Activated naive CD4-positive, alpha-beta T cell treated with Interleukin-2 at 50 U/mL for 16 hours (primary cell): Measurements from ENCODE around the gene CXCL8.

Experiments used
- DNase-seq: peaks from one replicate; pipeline ENCODE4 v3.0.0-alpha.2; 2020

The CXCL8 gene

DNA sequence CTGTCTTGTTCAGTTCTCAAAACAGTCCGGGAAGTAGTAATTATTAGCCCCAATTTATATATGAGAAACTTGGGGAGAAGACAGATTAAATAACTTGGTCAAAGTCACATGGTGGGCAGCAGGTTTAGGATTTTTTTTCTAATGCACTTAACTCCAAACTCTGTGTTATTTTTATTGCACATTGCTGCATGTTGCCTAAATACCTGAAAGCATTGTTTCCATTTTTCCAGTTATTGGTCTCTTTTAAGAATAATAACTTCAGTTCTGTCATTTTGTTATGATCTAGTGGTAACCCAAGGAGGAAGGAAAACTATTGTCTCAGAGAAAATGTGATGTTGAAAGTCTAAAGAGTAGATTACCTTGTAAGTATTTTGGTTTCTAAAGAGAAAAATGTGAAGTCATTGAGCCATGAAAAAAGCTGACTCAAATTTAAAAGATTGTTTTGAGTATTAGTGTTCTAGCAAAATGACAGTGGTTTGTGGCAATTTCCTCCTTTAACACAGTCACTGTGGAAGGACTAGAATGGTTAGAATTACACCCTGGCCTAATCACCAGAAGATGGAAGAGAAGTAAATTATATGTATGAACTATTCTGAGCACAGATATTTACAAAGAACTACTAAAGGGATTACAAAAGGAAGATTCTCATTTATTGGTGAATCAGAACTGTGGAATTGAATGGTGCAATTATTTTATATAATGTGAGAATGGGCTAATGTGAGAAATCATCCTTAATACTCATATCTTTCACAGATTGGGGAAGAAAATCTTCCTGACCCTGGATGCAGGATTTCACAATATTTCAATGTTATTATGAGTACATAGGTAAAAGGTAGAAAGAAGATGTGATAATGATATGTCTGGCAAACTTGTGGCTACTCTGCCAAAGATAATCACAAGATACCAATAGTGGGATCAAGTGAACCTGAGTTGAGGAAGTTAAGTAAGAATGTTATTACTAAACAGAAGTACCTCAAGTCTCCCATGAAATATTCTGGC lies 21.7 kb upstream of the CXCL8 start:
- DNase-seq: no peak

DNA sequence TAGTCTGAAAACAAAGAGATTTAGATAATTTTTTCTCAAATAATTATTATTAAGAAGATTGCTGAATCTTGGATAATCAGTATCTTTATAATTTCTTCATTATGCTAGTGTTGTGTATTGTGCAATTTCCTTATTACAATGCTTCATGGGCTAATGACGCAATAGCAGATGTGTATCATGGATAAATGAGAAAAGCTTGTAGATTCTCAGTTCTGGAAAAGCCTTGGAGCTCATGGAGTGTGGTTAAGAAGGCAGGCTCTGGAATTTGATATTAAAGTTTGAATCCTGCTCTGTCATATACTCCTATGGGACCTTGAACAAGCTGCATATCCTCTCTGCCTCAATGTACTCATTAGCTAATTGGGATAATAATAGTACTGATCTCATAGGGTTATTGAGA lies 18.9 kb upstream of the CXCL8 start:
- no peak for DNase-seq

DNA sequence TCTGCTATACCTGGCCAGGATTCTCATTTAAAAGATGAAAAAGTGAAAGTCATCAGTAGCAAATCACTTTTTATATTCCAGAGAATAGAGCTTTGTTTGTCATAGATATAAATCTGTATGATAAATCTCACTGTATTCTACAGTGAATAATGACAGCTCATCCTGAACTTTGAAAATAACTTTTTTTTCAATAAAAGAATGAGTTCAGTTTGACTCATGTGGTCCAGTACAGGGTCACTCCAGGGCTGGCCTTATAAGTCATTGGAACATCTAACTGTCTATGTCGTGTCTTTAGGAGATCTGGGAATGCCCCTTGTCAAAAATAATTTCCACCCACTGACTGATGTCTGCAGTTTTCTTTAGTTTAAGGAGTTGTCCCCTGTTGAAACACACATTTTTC lies 18.5 kb upstream of the CXCL8 start:
- no peak for DNase-seq

DNA sequence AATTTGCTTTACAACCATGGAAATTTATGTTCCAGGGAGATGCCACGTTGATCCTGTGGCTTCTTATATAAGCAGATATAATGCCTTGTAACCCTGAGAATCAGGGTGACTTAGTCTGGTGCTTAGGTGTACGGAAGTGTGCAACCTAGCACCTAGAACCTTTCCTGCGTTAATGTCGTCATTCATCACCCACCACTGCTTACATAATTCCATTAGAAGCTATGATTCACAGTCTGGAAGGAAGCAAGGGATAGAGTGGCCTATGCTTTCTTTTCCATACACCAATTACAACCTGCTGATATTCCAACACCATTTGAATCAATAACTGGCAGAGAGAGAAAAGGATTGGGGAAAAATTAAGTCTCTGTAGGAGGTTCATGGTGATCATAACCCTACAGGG lies 17.3 kb upstream of the CXCL8 start:
- no peak for DNase-seq

DNA sequence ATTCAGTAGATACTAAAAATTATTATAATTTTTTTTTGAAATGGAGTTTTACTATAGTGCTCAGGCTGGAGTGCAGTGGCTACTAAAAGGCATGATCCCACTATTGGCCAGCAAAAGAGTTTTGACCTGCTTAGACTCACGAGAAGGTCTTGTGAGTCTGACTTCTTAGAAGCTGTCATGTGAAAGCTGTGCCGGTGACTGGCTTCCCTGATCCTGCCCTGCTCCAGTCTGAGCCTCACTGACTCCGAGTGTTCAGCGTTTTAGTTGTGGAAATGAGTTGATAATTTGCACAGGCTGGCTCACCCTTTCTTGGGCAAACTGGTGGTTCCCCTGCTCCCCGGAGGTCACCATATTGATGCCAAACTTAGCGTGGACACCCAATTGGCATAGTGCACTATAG lies 16.4 kb upstream of the CXCL8 start:
- DNase-seq: no peak

DNA sequence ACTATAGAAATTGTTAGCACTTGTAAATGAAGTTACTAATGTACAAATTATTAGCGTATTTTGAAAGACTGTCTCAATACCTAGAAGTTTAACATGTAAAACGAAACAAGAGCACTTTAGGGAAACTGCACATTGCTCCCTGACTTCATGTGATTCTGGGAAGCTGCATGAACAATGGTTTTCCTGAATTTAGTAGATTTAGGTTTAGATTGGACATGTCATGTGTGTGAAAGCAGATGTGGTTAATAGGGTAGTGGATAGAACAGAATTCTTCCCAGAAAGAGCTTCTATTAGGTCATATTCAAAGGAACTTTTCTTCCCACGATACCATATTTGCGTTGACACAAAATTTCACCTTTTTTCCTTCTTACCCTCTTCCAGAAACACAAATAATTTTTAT lies 14.9 kb upstream of the CXCL8 start:
- DNase-seq: no peak

DNA sequence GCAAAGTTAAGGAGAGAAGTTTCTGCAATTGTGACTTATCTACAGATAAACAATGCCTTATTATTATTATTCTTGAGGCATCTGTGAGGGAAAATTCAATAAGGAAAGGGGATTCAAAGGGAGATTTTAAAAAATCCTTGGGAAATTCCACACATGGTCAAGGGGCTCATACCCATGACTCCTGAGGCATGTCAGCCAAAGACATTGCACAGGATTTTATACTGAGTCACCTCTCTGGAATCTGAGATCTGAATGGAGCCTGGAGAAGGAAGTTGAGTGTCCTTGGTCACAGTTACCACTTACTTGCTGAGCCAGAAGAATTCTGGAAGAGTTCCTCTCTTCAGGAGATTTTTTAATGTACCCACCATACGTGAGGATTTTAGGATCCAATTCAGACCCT lies 14.4 kb upstream of the CXCL8 start:
- no peak for DNase-seq

DNA sequence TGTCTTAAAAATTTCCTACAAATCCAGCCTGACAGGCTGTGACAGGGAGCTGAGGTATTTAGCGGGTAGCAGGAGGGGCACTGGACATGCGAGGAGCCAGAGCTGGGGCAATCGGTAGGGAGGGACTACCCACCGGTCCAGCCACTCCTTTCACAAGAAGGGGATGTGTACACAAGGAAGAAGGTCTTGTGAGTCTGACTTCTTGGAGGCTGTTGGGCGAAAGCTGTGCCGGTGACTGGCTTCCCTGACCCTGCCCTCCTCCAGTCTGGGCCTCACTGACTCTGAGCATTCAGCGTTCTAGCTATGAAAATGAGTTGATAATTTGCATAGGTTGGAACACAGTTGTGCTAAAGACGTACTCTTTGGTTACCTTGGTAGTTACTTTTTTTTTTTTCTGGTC lies 12.7 kb upstream of the CXCL8 start:
- no peak for DNase-seq

DNA sequence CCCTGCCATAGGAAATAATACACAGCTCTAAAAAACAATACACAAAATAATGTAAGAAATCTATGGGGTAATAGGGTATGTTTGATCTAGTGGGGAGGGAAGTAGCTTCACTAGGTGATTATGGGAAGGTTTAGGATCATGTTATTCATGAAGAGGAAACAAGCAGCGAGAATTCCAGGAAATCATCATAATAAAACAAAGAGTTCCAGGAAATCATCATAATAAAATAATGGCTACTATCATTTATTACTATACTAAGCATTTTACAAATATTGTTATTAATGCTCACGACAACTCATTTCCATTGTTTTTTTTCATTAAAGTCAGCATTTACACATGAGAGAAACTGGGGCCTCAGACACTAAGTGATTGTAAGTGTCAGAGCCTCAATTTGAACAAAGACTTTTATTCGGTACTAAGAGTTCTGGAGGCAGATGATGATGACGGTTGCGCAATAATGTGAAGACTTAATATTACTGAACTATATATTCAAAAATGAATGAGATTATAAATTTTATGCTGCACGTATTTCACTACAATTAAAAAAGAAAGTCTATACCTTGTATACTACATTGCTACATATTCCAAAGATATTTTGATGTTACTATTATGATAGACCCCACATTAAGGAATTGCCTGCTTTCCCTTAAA lies 12.2 kb upstream of the CXCL8 start:
- DNase-seq: no peak

DNA sequence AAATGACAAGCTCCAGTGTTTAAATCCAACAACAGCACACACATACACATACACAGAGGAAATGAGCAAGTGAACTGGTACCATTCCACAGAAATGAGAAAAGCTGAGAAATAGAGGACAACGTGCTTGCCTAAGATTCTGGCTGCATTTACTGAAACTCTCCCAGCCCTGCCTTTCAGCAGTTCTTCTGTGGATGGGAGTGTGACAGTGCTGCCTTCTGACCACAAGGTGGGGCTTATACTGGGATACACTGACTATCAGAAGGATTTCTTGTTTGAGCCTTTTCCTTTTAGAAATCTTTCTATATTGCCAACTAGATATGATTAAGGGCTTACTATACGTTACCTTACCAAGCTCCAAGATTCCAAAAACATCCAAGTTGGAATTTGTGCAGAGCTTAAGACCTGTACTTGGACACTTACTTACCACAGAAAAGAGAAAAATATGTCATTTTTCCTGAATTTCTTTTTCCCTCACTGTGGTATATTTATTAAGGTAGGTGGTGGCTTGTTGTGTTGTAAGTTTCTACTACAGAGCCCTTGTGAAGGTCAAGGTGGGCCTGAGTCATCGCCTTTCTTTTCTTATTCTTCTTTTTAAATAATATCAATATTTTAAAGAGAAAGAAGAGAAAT lies 10.7 kb upstream of the CXCL8 start:
- no peak for DNase-seq

DNA sequence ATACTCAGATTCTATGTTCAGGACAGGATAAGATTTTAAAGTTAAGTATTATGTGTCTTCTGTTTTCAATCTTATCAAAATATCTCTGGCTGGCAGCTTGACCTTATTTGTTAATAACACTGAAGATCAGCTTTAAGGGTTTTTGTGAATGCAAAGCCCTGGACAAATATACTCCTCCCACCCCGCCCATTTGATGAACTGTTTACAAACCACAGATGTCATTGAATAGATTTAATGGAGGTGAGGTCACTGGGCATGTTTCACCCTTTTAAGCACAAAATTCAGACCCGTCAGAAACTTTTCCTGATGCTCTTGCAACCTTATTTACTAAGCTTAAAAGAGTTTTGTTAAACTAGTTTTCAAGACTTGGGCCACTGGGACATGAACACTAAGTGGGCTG lies 10.1 kb upstream of the CXCL8 start:
- DNase-seq: no peak

DNA sequence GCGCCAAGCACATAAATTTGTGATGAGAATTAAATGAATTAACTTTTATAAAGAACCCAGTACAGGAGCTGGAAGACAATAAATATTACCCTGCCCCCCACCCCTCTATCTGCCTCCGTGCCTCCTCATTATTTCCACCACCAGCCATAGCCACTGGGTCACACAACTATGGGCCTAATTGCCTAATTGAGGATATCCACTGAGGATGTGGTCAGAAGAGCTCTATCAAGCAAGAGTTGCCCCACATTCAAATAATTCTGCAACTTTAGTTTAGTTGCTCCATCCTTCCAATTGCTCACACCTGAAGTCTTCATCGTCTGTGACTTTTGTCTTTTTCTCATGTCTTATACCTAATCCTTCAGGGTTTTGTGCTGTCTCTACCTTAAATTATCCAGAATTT lies 9.5 kb upstream of the CXCL8 start:
- DNase-seq: no peak

DNA sequence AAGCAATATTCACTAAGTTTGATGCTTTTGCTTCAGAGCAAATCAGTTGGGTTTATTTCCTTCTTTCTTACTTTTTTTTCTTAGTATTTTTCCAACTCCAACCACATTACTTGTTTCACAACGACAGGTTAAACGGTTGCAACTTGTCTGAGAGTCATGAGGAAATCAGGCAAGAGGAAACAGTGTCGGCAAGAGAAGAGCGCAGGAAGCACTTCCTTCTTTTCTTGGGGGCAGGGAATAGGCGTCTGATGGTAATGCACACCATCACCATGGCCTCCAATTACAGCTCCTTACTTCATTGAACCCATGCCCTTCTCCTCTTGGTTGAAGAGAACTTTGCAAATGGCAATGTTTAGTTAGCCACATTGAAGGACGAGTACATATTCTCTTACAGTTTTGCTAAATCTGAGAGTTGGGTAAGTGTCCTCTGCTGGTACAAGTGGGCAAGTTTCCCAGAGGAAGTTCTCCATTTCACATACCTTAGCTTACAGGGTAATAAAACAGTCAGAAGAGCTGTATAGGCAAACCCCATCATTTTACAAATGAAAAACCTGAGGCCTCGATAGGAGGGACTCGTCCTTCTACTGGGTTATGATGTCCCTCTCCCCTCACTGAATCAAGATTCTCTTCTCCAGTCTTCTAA lies 8.3 kb upstream of the CXCL8 start:
- DNase-seq: no peak

DNA sequence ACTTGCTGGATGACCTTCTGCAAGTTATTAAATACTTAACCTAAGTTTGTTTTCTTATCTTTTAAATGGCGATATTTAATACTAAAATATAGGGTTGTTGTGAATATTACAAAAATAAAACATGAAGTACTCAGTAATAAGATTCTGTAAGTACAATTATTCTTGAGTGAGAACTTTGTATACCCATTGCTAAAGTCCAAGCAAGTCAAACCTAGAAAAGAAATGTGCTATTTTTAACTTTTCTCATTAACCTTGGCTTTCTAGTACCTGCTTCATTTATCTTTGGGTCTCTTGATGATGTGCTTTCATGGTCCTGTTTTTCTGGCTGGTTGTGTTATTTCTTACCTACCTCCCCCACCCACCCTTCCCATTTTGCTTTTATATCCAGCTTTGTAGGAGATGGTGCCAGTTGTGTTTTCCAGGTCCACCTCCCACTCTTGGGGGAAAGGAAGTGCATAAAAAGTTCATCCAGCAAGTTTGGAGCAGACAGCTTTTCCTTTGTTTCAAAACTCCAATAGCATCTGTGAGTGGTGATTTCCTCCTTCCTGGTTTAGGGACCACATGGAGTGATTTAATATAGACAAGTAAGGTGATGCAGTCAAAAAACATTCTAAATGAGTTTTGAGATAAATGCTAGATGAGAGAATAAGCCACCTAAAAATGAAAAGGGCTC lies 7.5 kb upstream of the CXCL8 start:
- DNase-seq: no peak

DNA sequence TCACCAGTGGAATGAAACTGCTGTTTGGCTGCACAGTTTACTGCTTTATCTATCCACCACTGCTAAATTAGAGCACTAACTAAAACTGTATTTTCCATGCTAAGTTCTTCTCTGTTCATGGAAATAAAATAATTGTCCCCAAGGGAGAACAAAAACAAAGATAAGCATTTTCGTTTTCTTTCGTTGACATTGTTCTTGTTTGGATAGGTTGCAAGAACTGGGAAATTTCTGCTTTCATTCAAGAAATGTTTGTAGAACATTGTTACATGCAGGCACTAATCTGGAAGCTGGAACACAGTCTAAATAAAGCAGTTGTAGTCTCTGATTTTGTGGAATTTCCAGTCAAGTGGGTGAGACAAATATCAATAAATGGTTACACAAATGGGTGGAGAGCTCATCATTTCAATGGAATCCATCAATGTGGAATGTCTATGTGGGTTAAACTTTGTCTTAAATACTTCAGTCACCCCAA lies 5.8 kb upstream of the CXCL8 start:
- no peak for DNase-seq

DNA sequence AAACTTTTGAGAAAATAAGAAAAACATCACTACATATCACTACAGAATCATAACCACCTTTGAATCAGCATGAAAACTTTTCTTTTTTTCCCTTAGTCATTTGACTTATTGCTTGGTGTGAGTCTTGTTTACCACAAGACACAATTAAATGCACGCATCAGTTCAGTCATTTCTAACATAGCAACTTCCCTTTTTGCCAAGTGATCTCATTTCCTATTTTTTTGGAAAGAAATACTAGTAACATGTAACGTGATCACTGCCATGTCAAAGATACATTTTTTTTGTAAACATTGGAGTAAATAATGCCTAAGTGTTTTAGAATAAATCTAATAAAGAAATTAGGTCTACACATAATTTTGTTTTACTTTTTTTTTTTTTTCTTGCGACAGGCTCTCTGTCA lies 5.1 kb upstream of the CXCL8 start:
- DNase-seq: no peak

DNA sequence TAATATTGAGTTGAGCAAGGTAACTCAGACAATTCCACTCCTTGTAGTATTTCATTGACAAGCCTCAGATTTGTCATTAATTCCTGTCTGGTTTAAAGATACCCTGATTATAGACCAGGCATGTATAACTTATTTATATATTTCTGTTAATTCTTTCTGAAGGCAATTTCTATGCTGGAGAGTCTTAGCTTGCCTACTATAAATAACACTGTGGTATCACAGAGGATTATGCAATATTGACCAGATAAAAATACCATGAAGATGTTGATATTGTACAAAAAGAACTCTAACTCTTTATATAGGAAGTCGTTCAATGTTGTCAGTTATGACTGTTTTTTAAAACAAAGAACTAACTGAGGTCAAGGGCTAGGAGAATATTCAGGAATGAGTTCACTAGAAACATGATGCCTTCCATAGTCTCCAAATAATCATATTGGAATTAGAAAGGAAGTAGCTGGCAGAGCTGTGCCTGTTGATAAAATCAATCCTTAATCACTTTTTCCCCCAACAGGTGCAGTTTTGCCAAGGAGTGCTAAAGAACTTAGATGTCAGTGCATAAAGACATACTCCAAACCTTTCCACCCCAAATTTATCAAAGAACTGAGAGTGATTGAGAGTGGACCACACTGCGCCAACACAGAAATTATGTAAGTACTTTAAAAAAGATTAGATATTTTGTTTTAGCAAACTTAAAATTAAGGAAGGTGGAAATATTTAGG lies 821 bp downstream of the CXCL8 start:
- DNase-seq: no peak

DNA sequence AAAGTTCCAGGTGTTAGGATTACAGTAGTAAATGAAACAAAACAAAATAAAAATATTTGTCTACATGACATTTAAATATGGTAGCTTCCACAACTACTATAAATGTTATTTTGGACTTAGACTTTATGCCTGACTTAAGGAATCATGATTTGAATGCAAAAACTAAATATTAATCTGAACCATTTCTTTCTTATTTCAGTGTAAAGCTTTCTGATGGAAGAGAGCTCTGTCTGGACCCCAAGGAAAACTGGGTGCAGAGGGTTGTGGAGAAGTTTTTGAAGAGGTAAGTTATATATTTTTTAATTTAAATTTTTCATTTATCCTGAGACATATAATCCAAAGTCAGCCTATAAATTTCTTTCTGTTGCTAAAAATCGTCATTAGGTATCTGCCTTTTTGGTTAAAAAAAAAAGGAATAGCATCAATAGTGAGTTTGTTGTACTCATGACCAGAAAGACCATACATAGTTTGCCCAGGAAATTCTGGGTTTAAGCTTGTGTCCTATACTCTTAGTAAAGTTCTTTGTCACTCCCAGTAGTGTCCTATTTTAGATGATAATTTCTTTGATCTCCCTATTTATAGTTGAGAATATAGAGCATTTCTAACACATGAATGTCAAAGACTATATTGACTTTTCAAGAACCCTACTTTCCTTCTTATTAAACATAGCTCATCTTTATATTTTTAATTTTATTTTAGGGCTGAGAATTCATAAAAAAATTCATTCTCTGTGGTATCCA lies 1.6 kb downstream of the CXCL8 start:
- DNase-seq: no peak

DNA sequence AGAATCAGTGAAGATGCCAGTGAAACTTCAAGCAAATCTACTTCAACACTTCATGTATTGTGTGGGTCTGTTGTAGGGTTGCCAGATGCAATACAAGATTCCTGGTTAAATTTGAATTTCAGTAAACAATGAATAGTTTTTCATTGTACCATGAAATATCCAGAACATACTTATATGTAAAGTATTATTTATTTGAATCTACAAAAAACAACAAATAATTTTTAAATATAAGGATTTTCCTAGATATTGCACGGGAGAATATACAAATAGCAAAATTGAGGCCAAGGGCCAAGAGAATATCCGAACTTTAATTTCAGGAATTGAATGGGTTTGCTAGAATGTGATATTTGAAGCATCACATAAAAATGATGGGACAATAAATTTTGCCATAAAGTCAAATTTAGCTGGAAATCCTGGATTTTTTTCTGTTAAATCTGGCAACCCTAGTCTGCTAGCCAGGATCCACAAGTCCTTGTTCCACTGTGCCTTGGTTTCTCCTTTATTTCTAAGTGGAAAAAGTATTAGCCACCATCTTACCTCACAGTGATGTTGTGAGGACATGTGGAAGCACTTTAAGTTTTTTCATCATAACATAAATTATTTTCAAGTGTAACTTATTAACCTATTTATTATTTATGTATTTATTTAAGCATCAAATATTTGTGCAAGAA lies 2.3 kb downstream of the CXCL8 start:
- DNase-seq: no peak

DNA sequence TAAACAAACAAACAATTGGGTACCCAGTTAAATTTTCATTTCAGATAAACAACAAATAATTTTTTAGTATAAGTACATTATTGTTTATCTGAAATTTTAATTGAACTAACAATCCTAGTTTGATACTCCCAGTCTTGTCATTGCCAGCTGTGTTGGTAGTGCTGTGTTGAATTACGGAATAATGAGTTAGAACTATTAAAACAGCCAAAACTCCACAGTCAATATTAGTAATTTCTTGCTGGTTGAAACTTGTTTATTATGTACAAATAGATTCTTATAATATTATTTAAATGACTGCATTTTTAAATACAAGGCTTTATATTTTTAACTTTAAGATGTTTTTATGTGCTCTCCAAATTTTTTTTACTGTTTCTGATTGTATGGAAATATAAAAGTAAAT lies 2.9 kb downstream of the CXCL8 start:
- no peak for DNase-seq

DNA sequence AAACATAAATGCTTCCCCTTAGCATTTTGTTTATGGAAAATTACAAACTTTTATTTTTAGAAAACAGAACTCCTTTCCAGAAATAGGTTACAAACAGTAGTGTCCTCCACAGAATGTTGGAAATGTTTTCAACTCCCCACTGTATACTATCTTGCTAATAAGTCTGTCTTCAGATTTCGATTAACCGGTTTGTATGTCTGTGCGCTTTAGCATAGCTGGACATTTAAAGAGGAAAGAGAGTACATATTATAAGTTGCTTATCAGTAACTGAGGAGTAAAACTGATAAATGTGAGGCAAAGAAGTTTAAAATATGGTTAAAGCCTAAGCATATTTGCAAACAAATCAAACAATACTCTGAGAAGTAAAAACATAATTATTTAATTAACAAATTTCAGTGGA lies 3.4 kb downstream of the CXCL8 start:
- no peak for DNase-seq
